ENCODE results near the gene PTPRN2. TPM values are rescaled to one million over a fixed set of nuclear protein-coding genes. Genes with fewer than 3 reads are reported as not detected.

PTPRN2 gene
- total and polyA plus RNA-seq, 9 of the 15 experiments (the other 6 are each of a cell fraction or from before 2014, with no cell fraction given), result not detected

DNA sequence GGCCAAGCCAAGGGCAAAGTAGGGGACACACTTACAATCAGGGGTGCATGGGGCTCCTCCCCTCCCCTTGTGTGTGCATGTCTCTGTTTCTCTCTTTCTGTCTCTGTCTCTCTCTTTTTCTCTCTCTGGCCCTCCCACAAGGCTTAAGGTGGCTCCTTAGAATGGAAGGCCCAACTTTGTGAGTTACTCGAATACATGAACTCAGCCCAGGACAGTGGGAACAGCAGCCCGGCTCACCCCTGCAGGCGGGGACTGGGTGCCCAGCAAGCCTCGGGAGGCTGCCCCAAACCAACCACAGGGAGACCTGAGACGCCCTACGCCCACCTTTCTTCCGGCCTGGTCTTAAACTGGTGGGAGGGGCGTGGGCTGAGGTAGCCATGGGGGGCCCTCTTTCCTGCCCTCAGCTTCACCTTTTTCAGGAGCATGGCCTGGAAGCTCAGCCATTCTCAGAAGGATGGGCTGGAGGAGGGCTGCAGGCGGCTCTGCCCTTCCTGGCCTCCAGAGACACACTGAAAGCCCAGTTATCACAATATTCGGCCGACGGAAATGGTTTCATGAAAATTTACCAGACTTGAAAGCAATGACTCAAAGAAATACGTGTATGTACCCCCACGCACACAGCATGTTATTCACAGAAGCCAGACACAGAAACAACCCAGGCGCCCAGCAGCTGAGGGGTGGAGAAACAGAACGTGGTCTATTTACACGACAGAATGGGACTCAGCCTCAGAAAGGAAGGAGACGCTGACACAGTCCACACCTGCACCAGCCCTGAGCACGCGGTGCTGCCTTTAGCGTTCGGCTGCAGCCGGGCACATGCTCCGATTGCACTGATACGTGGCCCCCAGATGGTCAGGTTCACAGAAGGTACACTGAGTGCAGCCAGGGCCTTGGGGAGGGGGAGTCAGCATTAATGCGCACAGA lies 229.5 kb downstream of the PTPRN2 start:
- Histone ChIP-seq H3K4me1 (replicated peaks in 1 of 2; ENCODE audit: control insufficient read depth in 2 of 2, insufficient read depth in 2 of 2, low read length in 2 of 2) (no peaks in the 10 kb centered on the region), H3K36me3 (ENCODE audit: control insufficient read depth, insufficient read depth, low read length) (no peaks in the 10 kb centered on the region), H3K4me3 (no peak overlapping the region), H4K20me1 (replicated peaks; ENCODE audit: control insufficient read depth, insufficient read depth, low read length) (no peaks in the 10 kb centered on the region), H3K9me3 (replicated peaks; ENCODE audit: control insufficient read depth, insufficient read depth, low read depth, low read length) (no peaks in the 10 kb centered on the region), H3K9ac (ENCODE audit: insufficient read depth in 1 of 2, low read depth in 2 of 2, low read length in 2 of 2) (no peak overlapping the region), H3K79me2 (ENCODE audit: control insufficient read depth, insufficient read depth, low read length) (no peaks in the 10 kb centered on the region), H3K4me2 (ENCODE audit: insufficient read depth, low read length) (no peak overlapping the region), H3K9me1 (ENCODE audit: control insufficient read depth, insufficient read depth, low read length) (no peaks in the 10 kb centered on the region), H2AFZ (ENCODE audit: low read depth, low read length) (no peak overlapping the region), H3K27me3 (ENCODE audit: control insufficient read depth in 2 of 2, insufficient read depth in 2 of 2, low read length in 2 of 2) (peaks cover 2 to 36% of the 10 kb centered on the region in 2 experiments; a peak in 3 of 5 replicates), H3K27ac (ENCODE audit: extremely low read depth, low read depth, low read length) (no peak overlapping the region)
- CTCF ChIA-PET (ENCODE audit: low intra/inter-chr PET ratio), result no interaction called here
- intact Hi-C loops (cut with micrococcal nuclease), result loop anchor here (10.0 kb wide), 1 partner anchor 923 kb away; no protein-coding TSS in a partner anchor
- TF ChIP-seq EZH2 (IDR thresholded peaks at IDR 0.05; ENCODE audit: borderline replicate concordance, low read depth, low read length) (no peak), YBX1 (IDR thresholded peaks at IDR 0.05) (no peak), ETS1 (conservative IDR thresholded peaks at IDR 0.05; ENCODE audit: control insufficient read depth, low read depth, low read length) (no peak), TAF7 (tag; IDR thresholded peaks at IDR 0.05) (no peak), ZFP1 (CRISPR knock-in tag; IDR thresholded peaks at IDR 0.05) (no peak), SOX6 (IDR thresholded peaks at IDR 0.05) (no peak), ZNF212 (CRISPR knock-in tag; IDR thresholded peaks at IDR 0.05) (no peak), ZNF324 (CRISPR knock-in tag; IDR thresholded peaks at IDR 0.05) (no peak), ATF1 (CRISPR knock-in tag; IDR thresholded peaks at IDR 0.05) (no peak), ATF1 (tag; IDR thresholded peaks at IDR 0.05) (no peak)
- TF ChIP-seq, protein P1, sequence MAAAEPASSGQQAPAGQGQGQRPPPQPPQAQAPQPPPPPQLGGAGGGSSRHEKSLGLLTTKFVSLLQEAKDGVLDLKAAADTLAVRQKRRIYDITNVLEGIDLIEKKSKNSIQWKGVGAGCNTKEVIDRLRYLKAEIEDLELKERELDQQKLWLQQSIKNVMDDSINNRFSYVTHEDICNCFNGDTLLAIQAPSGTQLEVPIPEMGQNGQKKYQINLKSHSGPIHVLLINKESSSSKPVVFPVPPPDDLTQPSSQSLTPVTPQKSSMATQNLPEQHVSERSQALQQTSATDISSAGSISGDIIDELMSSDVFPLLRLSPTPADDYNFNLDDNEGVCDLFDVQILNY (CRISPR knock-in tag; IDR thresholded peaks at IDR 0.05), result no peak
- TF ChIP-seq, protein P2, sequence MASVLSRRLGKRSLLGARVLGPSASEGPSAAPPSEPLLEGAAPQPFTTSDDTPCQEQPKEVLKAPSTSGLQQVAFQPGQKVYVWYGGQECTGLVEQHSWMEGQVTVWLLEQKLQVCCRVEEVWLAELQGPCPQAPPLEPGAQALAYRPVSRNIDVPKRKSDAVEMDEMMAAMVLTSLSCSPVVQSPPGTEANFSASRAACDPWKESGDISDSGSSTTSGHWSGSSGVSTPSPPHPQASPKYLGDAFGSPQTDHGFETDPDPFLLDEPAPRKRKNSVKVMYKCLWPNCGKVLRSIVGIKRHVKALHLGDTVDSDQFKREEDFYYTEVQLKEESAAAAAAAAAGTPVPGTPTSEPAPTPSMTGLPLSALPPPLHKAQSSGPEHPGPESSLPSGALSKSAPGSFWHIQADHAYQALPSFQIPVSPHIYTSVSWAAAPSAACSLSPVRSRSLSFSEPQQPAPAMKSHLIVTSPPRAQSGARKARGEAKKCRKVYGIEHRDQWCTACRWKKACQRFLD (CRISPR knock-in tag; IDR thresholded peaks at IDR 0.05), result no peak
- TF ChIP-seq, protein P3, sequence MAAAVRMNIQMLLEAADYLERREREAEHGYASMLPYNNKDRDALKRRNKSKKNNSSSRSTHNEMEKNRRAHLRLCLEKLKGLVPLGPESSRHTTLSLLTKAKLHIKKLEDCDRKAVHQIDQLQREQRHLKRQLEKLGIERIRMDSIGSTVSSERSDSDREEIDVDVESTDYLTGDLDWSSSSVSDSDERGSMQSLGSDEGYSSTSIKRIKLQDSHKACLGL (CRISPR knock-in tag; IDR thresholded peaks at IDR 0.05; ENCODE audit: borderline replicate concordance, poor library complexity, severe bottlenecking), result no peak
- ATAC-seq (no peak), DNase-seq (ENCODE audit: extremely low read depth in 1 of 4, low spot score in 3 of 4) (no peak), FAIRE-seq (no peak)
- in situ Hi-C loops (cut with MboI), result no loop called here
- WGBS (ENCODE audit: insufficient coverage, low coverage, missing lambda C conversion rate), result under 1% methylated on average over 26 of the region's 26 CpGs
- POLR2A ChIA-PET, result interaction anchor here (0.7 kb wide), 1 partner anchor 308 kb away, joined by 3 read pairs; no protein-coding TSS in a partner anchor
- no TSS peak for BruUV-seq (replicated peaks)
